Effector memory CD8-positive, alpha-beta T cell (primary cell): Measurements from ENCODE around the gene FRMPD4.
"Not testable (repeated sequence)": the region's sequence is repeated elsewhere in the genome, so short reads cannot be mapped to it uniquely, and the experiment has no call there.

Source experiments
- ATAC-seq: fragments of 150-1000 bp; cut with Tn5 transposase; replicated peaks from 2 replicates; pipeline ENCODE4 v1.10.0; 2021; ENCODE audit warnings: mild to moderate bottlenecking, moderate library complexity
- DNase-seq, 3 experiments: peaks; one replicate each; pipeline ENCODE4 v3.0.0; 2021
- H3K27ac Mint-ChIP-seq, 2 donors: one replicate each; pipeline ENCODE4 v1.8.0; 2022; ENCODE audit warnings: mild to moderate bottlenecking in 2 of 2, mixed read lengths in 2 of 2, moderate library complexity in 2 of 2
- H3K27me3 Mint-ChIP-seq, 2 donors: one replicate each; pipeline ENCODE4 v1.8.0; 2022; ENCODE audit warnings: mixed read lengths in 2 of 2
- H3K36me3 Mint-ChIP-seq: one replicate; pipeline ENCODE4 v1.8.0; 2022; ENCODE audit warnings: mild to moderate bottlenecking, moderate library complexity, mixed read lengths; ENCODE audit not compliant: insufficient read depth
- H3K4me1 Mint-ChIP-seq, 2 donors: one replicate each; pipeline ENCODE4 v1.8.0; 2022; ENCODE audit warnings: low read depth in 2 of 2, mixed read lengths in 2 of 2
- H3K4me3 Mint-ChIP-seq, 2 donors: one replicate each; pipeline ENCODE4 v1.8.0; 2022; ENCODE audit warnings: mild to moderate bottlenecking in 2 of 2, mixed read lengths in 2 of 2, moderate library complexity in 2 of 2
- H3K9me3 Mint-ChIP-seq, 2 donors: one replicate each; pipeline ENCODE4 v1.8.0; 2022; ENCODE audit warnings: mixed read lengths in 2 of 2

The FRMPD4 gene

DNA sequence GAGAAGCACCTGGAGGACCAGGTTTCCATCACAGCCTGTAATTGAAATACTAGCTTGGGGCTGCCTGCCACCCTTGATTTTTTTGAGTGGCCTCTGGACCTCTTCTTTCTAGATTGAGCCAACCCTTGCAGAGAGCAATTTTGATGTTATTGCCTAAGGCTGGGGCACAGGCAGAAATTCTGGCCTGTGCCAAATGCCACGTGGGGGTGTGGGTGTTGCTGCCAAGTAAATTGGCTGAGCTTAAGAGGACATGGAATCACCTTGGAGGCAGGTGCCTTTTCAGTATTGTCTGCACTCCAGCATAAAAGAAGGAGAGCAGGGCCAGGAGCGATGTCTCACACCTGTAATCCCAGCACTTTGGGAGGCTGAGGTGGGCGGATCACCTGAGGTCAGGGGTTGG lies 366.9 kb downstream of the FRMPD4 start:
- Mint-ChIP-seq H3K4me1 (no peaks in the 10 kb centered on the region), H3K27me3 (no peaks in the 10 kb centered on the region), H3K9me3 (peaks cover 0 to 1% of the 10 kb centered on the region in 2 donors), H3K36me3 (no peaks in the 10 kb centered on the region), H3K27ac (no peak overlapping the region), H3K4me3 (no peak overlapping the region)
- DNase-seq (no peak), ATAC-seq (no peak)

DNA sequence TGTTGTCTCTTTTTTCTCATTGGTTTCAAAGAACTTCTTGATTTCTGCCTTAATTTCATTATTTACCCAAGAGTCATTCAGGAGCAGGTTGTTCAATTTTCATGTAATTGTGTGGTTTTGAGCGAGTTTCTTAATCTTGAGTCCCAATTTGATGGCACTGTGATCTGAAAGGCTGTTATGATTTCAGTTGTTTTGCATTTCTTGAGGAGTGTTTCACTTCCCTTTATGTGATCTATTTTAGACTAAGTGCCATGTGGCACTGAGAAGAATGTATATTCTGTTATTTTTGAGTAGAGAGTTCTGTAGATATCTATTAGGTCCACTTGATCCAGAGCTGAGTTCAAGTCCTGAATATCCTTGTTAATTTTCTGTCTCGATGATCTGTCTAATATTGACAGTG lies 377.1 kb downstream of the FRMPD4 start:
- not testable (repeated sequence) for H3K4me1 Mint-ChIP-seq, H3K36me3 Mint-ChIP-seq, ATAC-seq, DNase-seq, H3K4me3 Mint-ChIP-seq, H3K9me3 Mint-ChIP-seq, H3K27ac Mint-ChIP-seq, H3K27me3 Mint-ChIP-seq

DNA sequence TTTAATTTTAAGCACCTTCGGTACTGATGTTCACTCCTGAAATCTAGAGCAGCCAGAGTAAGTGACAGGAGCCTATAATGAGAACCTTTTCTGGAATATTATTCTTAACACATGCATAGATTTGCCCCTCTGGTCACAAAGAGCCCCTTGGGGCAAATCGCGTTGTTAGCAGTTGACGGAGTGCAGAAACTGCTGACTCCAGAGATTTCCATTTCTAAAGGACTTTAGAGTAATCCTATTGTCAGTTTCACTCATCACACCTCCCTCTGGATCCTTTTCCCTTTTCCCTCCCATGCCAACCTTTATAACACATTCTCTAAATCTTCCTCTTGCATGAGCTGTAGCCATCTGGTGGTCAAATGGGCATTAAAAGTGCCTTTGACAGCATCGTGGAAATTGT lies 388.0 kb downstream of the FRMPD4 start:
- no peak overlapping the region for H3K4me3 Mint-ChIP-seq
- ATAC-seq (no peak), DNase-seq (no peak)
- no peaks in the 10 kb centered on the region for H3K36me3 Mint-ChIP-seq
- H3K27ac Mint-ChIP-seq = no peak overlapping the region
- H3K9me3 Mint-ChIP-seq = peaks cover 0 to 2% of the 10 kb centered on the region in 2 donors
- H3K27me3 Mint-ChIP-seq = no peaks in the 10 kb centered on the region
- no peaks in the 10 kb centered on the region for H3K4me1 Mint-ChIP-seq

DNA sequence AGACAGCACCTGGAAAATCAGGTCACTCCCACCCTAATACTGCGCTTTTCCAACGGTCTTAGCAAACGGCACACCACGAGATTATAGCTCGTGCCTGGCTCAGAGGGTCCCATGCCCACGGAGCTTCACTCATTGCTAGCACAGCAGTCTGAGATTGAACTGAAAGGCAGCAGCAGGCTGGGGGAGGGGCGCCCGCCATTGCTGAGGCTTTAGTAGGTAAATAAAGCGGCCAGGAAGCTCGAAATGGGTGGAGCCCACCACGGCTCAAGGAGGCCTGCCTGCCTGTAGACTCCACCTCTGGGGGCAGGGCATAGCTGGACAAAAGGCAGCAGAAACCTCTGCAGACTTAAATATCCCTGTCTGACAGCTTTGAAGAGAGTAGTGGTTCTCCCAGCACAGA lies 399.8 kb downstream of the FRMPD4 start:
- H3K4me3 Mint-ChIP-seq, H3K36me3 Mint-ChIP-seq, H3K27ac Mint-ChIP-seq, H3K9me3 Mint-ChIP-seq, DNase-seq, H3K4me1 Mint-ChIP-seq, ATAC-seq, H3K27me3 Mint-ChIP-seq: not testable (repeated sequence)

DNA sequence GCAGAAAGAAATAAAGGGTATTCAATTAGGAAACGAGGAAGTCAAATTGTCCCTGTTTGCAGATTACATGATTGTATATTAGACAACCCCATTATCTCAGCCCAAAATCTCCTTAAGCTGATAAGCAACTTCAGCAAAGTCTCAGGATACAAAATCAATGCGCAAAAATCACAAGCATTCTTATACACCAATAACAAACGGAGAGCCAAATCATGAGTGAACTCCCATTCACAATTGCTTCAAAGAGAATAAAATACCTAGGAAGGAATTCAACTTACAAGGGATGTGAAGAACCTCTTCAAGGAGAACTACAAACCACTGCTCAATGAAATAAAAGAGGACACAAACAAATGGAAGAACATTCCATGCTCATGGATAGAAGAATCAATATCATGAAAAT lies 404.0 kb downstream of the FRMPD4 start:
- not testable (repeated sequence) for H3K4me1 Mint-ChIP-seq, DNase-seq, H3K27me3 Mint-ChIP-seq, H3K4me3 Mint-ChIP-seq, H3K9me3 Mint-ChIP-seq, H3K36me3 Mint-ChIP-seq, ATAC-seq, H3K27ac Mint-ChIP-seq

DNA sequence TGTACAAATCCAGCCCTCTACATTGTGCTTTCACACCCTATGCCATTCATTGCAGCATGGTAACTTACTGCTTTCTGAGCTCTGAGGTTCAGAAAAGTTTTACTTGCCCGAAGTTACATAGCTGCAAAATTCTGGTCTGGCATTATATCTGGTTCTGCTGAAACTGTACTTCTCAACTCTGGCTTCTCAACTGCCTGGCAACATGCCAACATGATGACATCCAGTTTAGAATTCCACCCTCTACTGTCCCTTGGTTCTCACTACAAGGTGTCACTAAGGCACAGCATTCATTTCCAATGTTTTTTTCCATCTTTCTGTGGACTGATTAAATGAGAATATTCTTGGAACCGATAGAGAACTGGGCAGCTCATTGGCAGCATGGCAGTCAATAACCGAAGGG lies 410.1 kb downstream of the FRMPD4 start:
- no peaks in the 10 kb centered on the region for H3K27me3 Mint-ChIP-seq
- no peaks in the 10 kb centered on the region for H3K4me1 Mint-ChIP-seq
- no peak overlapping the region for H3K27ac Mint-ChIP-seq
- H3K9me3 Mint-ChIP-seq = peaks cover 0 to 2% of the 10 kb centered on the region in 2 donors
- ATAC-seq (no peak), DNase-seq (no peak)
- H3K4me3 Mint-ChIP-seq = no peak overlapping the region
- no peaks in the 10 kb centered on the region for H3K36me3 Mint-ChIP-seq

DNA sequence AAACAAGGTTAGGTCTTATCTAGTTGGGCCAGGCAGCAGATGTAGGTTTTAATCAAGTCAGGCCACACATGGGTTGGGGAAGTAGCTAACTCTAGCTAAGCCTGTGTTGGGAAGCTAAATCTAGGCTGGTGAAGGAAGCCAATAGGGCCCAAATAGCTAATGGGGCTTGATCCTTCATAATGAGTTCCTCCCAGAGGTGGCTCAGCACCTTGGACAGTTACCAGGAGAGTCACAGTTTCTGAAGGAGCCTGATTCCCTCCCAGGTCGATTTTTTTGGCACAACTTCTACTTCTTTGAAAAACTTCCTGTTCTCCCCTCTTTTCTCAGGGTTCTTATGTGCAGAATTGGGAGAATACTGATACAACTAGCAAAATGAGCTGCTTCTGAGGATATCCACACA lies 410.5 kb downstream of the FRMPD4 start:
- Mint-ChIP-seq H3K27me3 (no peaks in the 10 kb centered on the region), H3K27ac (no peak overlapping the region), H3K36me3 (no peaks in the 10 kb centered on the region), H3K4me3 (no peak overlapping the region), H3K9me3 (peaks cover 0 to 2% of the 10 kb centered on the region in 2 donors), H3K4me1 (no peaks in the 10 kb centered on the region)
- DNase-seq = no peak
- no peak for ATAC-seq

DNA sequence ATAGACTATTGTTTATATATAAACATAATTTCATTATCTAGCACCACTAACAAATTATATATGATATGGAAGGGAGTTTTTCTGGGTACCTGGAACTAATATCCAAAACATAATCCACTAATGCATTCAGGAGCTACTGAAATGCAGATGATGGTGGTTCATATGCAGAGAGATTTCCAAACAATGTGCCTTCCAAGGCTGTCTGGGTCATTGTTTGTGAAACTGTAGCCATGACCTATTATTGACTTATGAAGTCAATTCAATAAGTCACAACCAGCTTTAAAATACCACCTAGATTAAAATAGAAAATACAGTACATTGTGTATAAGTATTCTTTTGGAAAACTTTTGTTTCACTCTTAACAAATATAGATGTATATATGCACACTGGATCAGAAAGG lies 415.9 kb downstream of the FRMPD4 start:
- no peak overlapping the region for H3K4me3 Mint-ChIP-seq
- H3K4me1 Mint-ChIP-seq = no peaks in the 10 kb centered on the region
- no peaks in the 10 kb centered on the region for H3K36me3 Mint-ChIP-seq
- no peaks in the 10 kb centered on the region for H3K27me3 Mint-ChIP-seq
- no peak for ATAC-seq
- no peak for DNase-seq
- H3K9me3 Mint-ChIP-seq = no peaks in the 10 kb centered on the region
- H3K27ac Mint-ChIP-seq = no peak overlapping the region

DNA sequence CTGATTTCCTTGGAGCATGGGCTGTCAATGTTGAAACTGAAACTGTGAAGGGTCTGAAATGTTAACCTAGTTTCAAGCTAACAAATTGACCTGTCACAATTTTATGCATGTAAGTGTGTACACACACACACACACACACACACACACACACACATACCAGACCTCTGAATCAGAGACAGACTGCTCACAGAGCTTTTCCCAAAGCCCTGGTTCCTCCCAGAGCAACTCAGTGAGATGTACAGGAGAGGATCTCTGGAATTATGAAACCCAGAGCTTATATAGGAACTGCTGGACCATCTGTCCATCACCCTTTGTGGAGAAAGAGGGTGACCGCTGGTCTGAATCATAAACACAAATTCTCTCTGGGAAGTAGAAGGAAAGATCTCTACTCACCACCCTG lies 424.8 kb downstream of the FRMPD4 start:
- H3K9me3 Mint-ChIP-seq = no peaks in the 10 kb centered on the region
- no peak overlapping the region for H3K27ac Mint-ChIP-seq

DNA sequence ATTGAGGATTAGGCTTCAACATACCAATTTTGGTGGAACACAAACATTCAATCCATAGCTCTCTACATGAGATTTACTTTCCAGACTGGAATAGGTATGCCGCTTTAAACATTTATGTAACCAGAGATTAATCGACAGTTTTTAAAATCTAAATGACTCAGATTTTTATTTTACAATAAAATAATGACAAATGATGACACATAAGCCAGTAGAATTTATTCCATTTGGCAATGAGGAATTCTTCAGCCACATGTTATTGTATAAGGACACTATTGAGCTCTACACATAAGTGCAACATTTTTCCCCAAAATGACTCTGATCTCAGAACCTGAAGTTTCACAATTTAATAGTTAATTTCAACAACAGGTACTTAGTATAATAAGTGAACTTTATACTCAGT lies 425.9 kb downstream of the FRMPD4 start:
- Mint-ChIP-seq H3K9me3 (no peaks in the 10 kb centered on the region), H3K4me1 (no peaks in the 10 kb centered on the region), H3K27me3 (no peaks in the 10 kb centered on the region), H3K27ac (no peak overlapping the region), H3K36me3 (no peaks in the 10 kb centered on the region), H3K4me3 (no peak overlapping the region)
- ATAC-seq = no peak
- DNase-seq = no peak

More for the DNA sequence above, 424.8 kb downstream of the FRMPD4 start:
- Mint-ChIP-seq H3K4me1 (no peaks in the 10 kb centered on the region), H3K36me3 (no peaks in the 10 kb centered on the region), H3K27me3 (no peaks in the 10 kb centered on the region), H3K4me3 (no peak overlapping the region)
- ATAC-seq (no peak), DNase-seq (no peak)

DNA sequence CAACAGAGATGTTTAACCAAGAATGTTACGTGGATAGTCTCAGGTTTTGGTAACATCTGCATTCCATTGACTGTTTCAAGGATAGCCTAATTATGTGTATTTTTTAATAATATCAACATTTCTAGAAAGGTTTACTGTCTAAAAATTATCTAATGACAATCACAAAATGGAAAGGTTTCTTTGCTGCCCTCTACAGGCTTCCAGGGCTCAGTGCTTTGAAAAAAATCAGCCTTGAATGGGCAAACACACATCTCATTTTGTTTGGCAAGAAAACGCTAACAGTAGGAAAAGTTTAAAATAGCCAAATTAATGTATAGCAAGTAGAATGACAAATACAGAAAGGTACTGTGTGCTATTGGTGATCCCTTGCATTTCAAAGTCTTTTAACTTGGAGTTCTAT lies 429.6 kb downstream of the FRMPD4 start:
- ATAC-seq (no peak), DNase-seq (no peak)
- no peaks in the 10 kb centered on the region for H3K27me3 Mint-ChIP-seq
- no peak overlapping the region for H3K27ac Mint-ChIP-seq
- H3K4me1 Mint-ChIP-seq = no peaks in the 10 kb centered on the region
- H3K9me3 Mint-ChIP-seq = no peaks in the 10 kb centered on the region
- H3K36me3 Mint-ChIP-seq = no peaks in the 10 kb centered on the region
- H3K4me3 Mint-ChIP-seq = no peak overlapping the region

DNA sequence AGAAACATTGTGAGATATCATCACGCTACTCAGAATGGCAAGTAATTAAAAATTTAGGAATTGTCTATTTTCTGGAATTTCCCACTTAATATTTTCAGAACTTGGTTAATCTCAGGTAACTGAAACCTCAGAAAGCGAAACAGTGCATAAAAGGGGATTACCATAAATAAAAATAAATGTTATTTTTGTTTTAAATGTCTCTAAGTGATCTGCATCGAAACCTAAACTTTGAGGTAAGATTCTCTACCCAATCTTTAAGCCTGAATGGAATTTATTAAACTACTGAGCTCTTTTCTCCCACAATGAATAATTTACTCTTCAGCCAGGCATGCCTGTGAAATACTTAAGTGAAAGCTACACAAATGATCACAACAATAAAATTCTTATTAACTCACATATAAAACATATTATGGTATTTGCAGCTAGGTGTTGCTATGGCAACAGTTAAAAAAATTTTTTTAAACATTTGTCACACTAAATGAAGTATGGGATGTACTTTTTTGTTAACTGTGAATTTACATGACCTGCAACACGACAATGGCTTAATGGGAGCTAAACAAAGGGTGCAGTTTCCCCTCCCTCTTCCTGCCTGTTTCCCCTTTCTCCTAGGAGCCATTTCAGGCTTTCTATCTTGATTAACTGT lies 432.7 kb downstream of the FRMPD4 start:
- Mint-ChIP-seq H3K27me3 (no peaks in the 10 kb centered on the region), H3K4me3 (no peak overlapping the region), H3K36me3 (no peaks in the 10 kb centered on the region), H3K27ac (no peak overlapping the region), H3K9me3 (no peaks in the 10 kb centered on the region), H3K4me1 (no peaks in the 10 kb centered on the region)
- DNase-seq = no peak
- ATAC-seq = no peak

DNA sequence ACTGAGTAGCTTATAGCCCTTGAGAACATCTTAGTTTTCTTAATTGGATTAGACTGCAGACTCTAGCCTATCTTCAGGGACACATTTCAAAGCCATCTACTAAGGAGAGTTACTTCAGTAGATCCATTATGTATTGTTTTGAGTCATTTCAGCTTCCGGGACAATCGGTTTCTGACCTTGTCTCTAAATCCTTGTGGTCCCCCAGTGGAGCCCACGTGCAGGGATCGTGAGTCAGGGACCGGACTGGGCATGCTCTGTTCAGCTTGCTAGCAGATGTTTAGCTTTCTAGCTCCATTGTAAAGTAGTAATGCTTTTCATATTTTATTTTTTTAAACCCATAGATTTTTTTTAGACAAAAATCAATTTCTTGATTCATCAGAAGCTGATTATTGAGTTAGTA lies 441.0 kb downstream of the FRMPD4 start:
- Mint-ChIP-seq H3K27ac (no peak overlapping the region), H3K4me3 (no peak overlapping the region), H3K27me3 (no peaks in the 10 kb centered on the region), H3K4me1 (no peaks in the 10 kb centered on the region), H3K9me3 (no peaks in the 10 kb centered on the region), H3K36me3 (no peaks in the 10 kb centered on the region)
- DNase-seq (no peak), ATAC-seq (no peak)

DNA sequence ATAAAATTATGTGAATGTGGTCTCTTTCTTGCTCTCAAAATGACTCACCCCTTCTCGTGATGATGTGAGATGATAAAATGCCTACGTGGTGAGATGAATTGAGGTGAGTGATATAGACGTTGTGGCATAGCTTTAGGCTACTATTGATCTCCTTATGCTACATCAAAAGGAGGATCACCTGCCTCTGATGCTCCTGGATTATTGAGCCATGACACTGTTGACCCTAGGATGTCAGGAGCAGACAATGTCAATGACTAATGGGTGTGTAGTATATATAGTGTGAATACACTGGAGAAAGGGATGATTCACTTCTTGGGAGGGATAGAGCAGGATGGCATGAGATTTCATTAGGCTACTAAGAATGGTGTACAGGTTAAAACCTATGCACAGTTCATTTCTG lies 442.3 kb downstream of the FRMPD4 start:
- no peaks in the 10 kb centered on the region for H3K36me3 Mint-ChIP-seq
- H3K4me1 Mint-ChIP-seq = no peaks in the 10 kb centered on the region
- ATAC-seq (no peak), DNase-seq (no peak)
- H3K27me3 Mint-ChIP-seq = no peaks in the 10 kb centered on the region
- H3K4me3 Mint-ChIP-seq = no peak overlapping the region
- no peak overlapping the region for H3K27ac Mint-ChIP-seq
- H3K9me3 Mint-ChIP-seq = no peaks in the 10 kb centered on the region

DNA sequence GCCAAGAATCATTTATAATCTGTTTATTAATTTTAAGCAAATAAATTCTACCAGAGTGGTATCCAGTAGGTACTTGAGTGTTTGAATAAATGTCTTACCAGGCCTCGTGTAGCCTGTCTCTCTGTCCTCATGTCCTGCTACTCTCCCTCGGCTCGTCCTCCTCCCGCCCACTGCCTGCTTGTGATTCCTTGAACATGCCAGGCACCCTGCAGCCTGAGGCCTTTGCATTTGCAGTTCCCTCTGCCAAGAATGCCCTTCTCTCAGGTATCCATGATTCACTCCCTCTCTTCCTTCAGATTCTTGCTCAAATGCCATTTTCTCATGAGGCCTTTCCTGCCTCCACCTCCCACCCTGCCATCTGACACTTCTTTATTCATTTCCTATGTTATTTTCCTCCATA lies 443.3 kb downstream of the FRMPD4 start:
- H3K4me3 Mint-ChIP-seq = no peak overlapping the region
- no peaks in the 10 kb centered on the region for H3K4me1 Mint-ChIP-seq
- no peaks in the 10 kb centered on the region for H3K36me3 Mint-ChIP-seq
- DNase-seq (no peak), ATAC-seq (no peak)
- H3K9me3 Mint-ChIP-seq = no peaks in the 10 kb centered on the region
- no peaks in the 10 kb centered on the region for H3K27me3 Mint-ChIP-seq
- H3K27ac Mint-ChIP-seq = no peak overlapping the region
